VCaP (cell line): ENCODE data around the gene GALNT9.

ENCODE experiments used
- H3K27ac ChIP-seq: fragments of 450-650 bp; 2 replicates; pipeline ENCODE4 v1.5.1; 2017
- TF ChIP-seq, protein P1 (sequence below): fragments of 450-650 bp; conservative IDR thresholded peaks from 2 replicates; pipeline ENCODE4 v1.5.1; 2017; ENCODE audit warnings: mild to moderate bottlenecking, moderate library complexity

GALNT9 gene

DNA sequence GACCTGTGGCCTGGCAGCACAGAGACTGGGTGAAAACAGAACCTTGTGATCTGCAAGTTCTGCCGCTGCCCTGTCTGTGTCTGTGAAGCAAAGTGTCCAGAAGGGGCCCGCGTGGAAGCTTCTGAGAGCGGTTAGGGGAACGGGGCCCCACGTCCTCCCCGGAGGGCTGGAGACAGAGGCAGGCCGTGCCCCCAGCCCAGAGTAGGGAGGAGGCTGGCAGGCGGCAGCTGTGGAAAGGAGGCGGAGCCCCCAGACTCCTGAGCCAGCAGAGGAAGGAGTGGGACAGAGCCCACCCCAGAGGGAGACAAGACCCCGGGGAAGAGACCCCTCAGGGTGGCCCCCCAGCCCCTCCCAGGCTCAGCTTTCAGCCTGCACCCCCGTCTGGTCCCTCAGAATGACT, 49.0 kb downstream of the GALNT9 start:
- H3K27ac ChIP-seq = no peak overlapping the region
- TF ChIP-seq, protein P1, sequence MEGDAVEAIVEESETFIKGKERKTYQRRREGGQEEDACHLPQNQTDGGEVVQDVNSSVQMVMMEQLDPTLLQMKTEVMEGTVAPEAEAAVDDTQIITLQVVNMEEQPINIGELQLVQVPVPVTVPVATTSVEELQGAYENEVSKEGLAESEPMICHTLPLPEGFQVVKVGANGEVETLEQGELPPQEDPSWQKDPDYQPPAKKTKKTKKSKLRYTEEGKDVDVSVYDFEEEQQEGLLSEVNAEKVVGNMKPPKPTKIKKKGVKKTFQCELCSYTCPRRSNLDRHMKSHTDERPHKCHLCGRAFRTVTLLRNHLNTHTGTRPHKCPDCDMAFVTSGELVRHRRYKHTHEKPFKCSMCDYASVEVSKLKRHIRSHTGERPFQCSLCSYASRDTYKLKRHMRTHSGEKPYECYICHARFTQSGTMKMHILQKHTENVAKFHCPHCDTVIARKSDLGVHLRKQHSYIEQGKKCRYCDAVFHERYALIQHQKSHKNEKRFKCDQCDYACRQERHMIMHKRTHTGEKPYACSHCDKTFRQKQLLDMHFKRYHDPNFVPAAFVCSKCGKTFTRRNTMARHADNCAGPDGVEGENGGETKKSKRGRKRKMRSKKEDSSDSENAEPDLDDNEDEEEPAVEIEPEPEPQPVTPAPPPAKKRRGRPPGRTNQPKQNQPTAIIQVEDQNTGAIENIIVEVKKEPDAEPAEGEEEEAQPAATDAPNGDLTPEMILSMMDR = no peak

DNA sequence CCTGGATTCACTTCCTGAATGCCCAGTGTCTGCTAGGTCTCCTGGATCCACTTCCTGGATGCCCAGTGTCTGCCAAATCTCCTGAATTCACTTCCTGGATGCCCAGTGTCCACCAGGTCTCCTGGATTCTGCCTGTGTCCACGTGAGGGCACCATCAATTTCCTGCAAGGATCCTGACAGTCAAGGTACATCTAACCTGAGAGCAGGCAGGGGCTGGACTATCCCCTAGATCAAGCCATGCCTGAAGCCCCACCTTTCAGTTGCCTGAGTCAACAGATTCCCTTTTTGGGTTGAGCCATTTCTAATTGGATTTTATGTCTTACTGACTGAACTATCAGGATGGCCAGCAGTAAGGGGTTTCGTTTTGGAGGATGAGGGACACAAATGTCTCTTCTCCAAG, 49.5 kb downstream of the GALNT9 start:
- TF ChIP-seq, protein P1 = no peak

DNA sequence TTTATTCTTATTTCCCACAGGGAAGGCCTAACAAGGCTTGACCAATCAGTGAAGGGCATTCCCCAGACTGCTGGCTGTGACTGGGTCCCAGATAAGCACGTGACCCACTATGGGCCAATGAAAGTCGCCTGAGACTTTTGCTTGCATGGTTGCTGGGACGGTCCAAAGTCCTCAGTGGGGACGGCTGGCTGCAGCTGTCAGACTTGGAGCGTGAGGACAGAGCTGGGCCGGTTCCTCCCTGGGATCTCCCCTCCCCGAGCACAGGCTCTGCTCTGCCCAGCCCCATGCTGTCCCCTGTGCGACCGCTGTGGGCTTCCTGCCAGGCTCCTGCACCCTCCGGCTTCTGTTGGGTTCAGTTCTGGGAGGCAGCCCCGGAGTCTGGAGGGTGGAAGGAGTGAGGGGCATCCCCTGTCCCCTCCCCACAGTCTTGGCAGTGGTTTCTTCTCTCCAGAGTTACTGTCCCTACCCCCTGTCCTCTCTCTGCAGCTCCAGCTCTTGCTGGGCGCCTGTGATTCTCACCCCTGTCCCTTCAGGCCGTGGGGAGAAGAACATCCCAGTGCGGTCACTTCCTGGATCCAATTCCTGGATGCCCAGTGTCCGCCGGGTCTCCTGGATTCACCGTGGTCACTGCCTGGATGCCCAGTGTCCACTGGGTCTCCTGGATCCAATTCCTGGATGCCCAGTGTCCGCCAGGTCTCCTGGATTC, 50.1 kb downstream of the GALNT9 start:
- TF ChIP-seq, protein P1 = no peak
- no peak overlapping the region for H3K27ac ChIP-seq

More for the DNA sequence above, 49.5 kb downstream of the GALNT9 start:
- no peak overlapping the region for H3K27ac ChIP-seq

DNA sequence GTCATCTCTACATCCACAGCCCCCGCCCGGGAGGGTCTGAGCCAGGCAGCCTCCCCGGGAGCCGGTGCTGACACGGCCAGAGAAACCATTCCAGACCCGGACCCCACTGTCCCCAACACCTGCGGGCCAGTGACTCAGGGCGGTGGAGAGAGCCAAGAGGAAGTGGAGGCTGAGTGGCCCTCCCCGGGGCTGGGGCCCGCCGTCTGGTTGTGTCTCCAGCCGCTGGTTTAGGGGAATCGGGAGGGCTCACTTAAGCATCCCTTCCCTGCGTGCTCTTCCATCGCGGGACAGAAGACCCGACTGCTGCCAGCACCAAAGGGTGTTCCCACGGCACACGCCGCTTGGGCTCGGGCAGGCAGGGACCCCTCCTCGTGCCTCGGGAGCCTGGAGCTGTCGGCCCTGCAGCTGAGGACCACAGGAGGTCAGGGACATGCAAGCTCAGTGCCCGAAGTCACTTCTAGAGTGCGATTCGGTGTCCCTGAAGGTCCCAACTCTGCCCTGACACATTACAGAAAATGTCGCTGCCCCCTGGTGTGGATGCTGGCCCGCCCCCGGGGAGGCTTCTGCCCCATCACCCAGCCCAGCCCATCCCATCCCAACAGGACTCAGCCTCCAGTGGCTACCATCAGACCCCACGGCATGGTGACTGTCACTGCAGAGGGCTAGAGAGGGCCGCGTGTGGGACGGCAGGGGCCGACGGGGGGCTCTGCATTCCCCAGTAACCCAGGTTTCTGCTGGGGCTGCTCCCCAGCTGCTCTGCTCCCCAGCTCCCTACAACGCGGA, 50.8 kb downstream of the GALNT9 start:
- no peak overlapping the region for H3K27ac ChIP-seq
- TF ChIP-seq, protein P1 = no peak

DNA sequence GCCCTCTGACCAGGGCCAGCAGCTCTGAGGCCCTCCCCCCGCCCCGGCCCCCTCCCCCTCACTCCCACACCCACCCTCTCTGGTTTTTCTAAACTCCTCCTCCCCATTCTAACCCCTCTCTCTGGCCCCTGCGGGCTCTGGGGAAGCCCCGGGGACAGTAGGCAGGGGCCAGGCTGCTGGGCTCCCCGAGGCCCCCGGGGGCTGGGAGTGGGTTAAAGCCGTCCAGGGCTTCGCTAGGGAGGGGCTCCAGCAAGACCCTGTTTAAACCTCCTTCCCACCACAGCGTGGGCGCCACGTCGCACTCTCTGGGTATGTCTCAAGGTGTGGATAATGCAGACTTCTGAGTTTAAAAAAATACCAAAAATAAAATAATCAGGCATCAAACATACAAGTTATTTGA, 51.4 kb downstream of the GALNT9 start:
- TF ChIP-seq, protein P1 = no peak
- no peak overlapping the region for H3K27ac ChIP-seq

DNA sequence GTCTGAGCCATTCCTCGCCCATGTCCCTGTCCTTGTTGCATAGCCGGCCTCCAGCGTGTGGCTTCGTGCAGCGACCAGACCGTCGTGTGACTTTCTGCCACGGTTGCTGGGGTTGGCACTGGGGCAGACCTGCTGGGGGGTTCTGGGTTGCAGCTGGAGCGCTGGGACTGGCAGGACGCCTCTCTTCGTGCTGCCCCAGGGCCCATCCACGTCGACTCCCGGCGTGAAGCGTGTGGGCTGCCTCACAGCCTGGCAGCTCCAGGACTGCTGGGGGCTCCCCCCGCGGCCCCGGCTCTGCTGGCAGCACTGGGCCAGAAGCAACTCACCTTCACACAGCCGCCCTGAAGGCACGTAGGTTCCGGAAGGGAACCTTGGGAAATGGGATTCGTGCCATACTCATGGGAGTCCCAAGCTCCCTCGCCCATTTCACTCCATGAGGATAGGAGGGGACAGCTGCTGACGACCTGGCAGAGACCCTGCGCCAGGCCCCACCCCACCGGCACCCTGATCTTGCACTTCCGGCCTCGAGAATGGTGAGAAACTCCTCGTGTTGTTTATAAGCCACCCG, 51.9 kb downstream of the GALNT9 start:
- TF ChIP-seq, protein P1 = no peak

DNA sequence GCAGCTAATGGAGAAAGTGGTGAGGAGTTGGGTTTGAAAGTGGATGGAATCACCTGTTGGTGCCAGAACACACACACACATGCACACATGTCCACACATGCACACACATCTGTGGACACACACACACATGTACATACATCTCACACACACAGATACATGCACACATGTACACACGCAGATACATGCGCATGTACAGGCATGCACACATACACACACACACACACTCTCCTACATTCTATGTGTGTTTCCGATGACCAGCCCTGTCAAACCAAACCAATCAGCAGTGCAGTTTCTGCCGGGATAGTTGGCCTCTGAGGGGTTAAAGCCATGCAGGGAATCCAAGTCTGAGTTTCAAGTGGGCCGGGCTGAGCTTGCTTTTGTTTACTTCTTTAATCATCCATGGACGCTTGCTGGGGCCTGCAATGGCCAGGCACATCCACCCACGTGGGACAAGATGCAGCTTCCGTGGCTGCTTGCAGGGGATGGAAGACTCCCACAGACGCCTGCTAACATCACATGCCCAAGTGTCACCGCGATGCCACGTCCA, 52.5 kb downstream of the GALNT9 start:
- TF ChIP-seq, protein P1 = no peak
- no peak overlapping the region for H3K27ac ChIP-seq

More for the DNA sequence above, 51.9 kb downstream of the GALNT9 start:
- H3K27ac ChIP-seq = no peak overlapping the region
